B cell (primary cell): ENCODE data around the gene DNAH12. TPM values are rescaled to one million over a fixed set of nuclear protein-coding genes. Genes with fewer than 3 reads are reported as not detected.

Experiments
- ATAC-seq: fragments of 200-7000 bp; cut with Tn5 transposase; one replicate; pipeline ENCODE4 v1.10.0; 2021; ENCODE audit warnings: low read depth, mild to moderate bottlenecking, moderate number of reproducible peaks, moderate library complexity
- CTCF ChIA-PET: fragments of 350-600 bp; sonication (Branson Sonifier 250); formaldehyde crosslinking; loops from one replicate; lab custom pipeline; 2021; ENCODE audit warnings: antibody characterized with exemption, inconsistent platforms; lab: Charles Lee
- POLR2A ChIA-PET: fragments of 350-600 bp; sonication (Branson Sonifier 250); formaldehyde crosslinking; loops from one replicate; lab custom pipeline; 2021; ENCODE audit warnings: antibody characterized with exemption; lab: Charles Lee
- DNase-seq: peaks from one replicate; pipeline ENCODE4 v3.0.0; 2013
- H2AFZ ChIP-seq: 2 replicates; pipeline ENCODE4 v1.6.1; 2012; ENCODE audit warnings: mild to moderate bottlenecking, low read depth, low read length; ENCODE audit not compliant: insufficient read depth, poor library complexity, severe bottlenecking
- H3K27ac ChIP-seq, 2 donors: 1 replicate in 1 of 2; 2 replicates in 1 of 2; pipeline ENCODE4 v1.5.1; 2012 to 2013; ENCODE audit warnings: low read length in 2 of 2, mild to moderate bottlenecking in 2 of 2, moderate library complexity in 1 of 2
- H3K27me3 ChIP-seq, 4 experiments: fragments of 200-600 bp in 1 of 4; sonication (generic) in 1 of 4; replicated peaks in 1 of 4; 1 replicate in 2 of 4; 2 replicates in 2 of 4; pipeline versions ENCODE4 v1.6.1 to v1.7.0; 2013 to 2016; ENCODE audit warnings: low read length in 3 of 4, mild to moderate bottlenecking in 2 of 4, mixed read lengths in 1 of 4, moderate library complexity in 1 of 4; ENCODE audit not compliant: insufficient read depth in 4 of 4, control insufficient read depth in 3 of 4; ENCODE audit errors: control extremely low read depth in 1 of 4
- H3K36me3 ChIP-seq, 2 experiments: replicated peaks in 1 of 2; 1 replicate in 1 of 2; 2 replicates in 1 of 2; pipeline versions ENCODE4 v1.6.1 to v1.7.1; 2013; ENCODE audit warnings: low read length in 1 of 2; ENCODE audit not compliant: insufficient read depth in 2 of 2, control insufficient read depth in 1 of 2; ENCODE audit errors: control extremely low read depth in 1 of 2, extremely low read depth in 1 of 2
- H3K4me1 ChIP-seq, 2 donors: fragments of 200-600 bp in 1 of 2; sonication (generic) in 1 of 2; 1 replicate in 1 of 2; 2 replicates in 1 of 2; pipeline versions ENCODE4 v1.5.1 to v1.6.1; 2013 to 2017; ENCODE audit warnings: low read length in 2 of 2; ENCODE audit not compliant: control insufficient read depth in 2 of 2, insufficient read depth in 2 of 2
- H3K4me2 ChIP-seq: replicated peaks from 2 replicates; pipeline ENCODE3; 2012; ENCODE audit warnings: mild to moderate bottlenecking, low read depth, low read length; ENCODE audit not compliant: poor library complexity, severe bottlenecking
- H3K4me3 ChIP-seq, 5 experiments: fragments of 200-600 bp in 1 of 5; sonication (generic) in 1 of 5; 1 replicate in 3 of 5; 2 replicates in 2 of 5; pipeline versions ENCODE4 v1.5.1 to v1.7.0; 2011 to 2016; ENCODE audit warnings: low read length in 4 of 5, mild to moderate bottlenecking in 4 of 5, low read depth in 2 of 5, control low read depth in 1 of 5, moderate library complexity in 1 of 5; ENCODE audit not compliant: insufficient read depth in 1 of 5; ENCODE audit errors: control extremely low read depth in 1 of 5, extremely low read depth in 1 of 5
- H3K79me2 ChIP-seq: fragments of 200-600 bp; sonication (generic); one replicate; pipeline ENCODE4 v1.6.0; 2016; ENCODE audit warnings: low read length; ENCODE audit not compliant: control insufficient read depth, insufficient read depth
- H3K9ac ChIP-seq: fragments of 200-600 bp; sonication (generic); 2 replicates; pipeline ENCODE4 v1.6.1; 2017; ENCODE audit warnings: mild to moderate bottlenecking, low read length, moderate library complexity
- H3K9me3 ChIP-seq, 3 donors: one replicate each; pipeline versions ENCODE4 v1.6.1 to v1.7.1; 2013; ENCODE audit warnings: low read length in 2 of 3; ENCODE audit not compliant: control insufficient read depth in 2 of 3, insufficient read depth in 1 of 3; ENCODE audit errors: control extremely low read depth in 1 of 3
- H4K20me1 ChIP-seq: 2 replicates; pipeline ENCODE4 v1.6.0; 2012; ENCODE audit warnings: mild to moderate bottlenecking, low read length; ENCODE audit not compliant: insufficient read depth, control insufficient read depth, poor library complexity, severe bottlenecking
- H3K27ac Mint-ChIP-seq: one replicate; pipeline ENCODE4 v1.8.0; 2021; ENCODE audit warnings: mixed read lengths
- H3K27me3 Mint-ChIP-seq: one replicate; pipeline ENCODE4 v1.8.0; 2021; ENCODE audit warnings: mixed read lengths
- H3K4me1 Mint-ChIP-seq: one replicate; pipeline ENCODE4 v1.8.0; 2021; ENCODE audit warnings: mixed read lengths
- H3K4me3 Mint-ChIP-seq: one replicate; pipeline ENCODE4 v1.8.0; 2021; ENCODE audit warnings: mixed read lengths
- H3K9me3 Mint-ChIP-seq: one replicate; pipeline ENCODE4 v1.8.0; 2022; ENCODE audit warnings: mixed read lengths; ENCODE audit not compliant: insufficient read depth
- CTCF ChIP-seq: fragments of 200-600 bp; IDR thresholded peaks from one replicate; pipeline ENCODE4 v1.8.0; 2022; ENCODE audit warnings: antibody characterized with exemption, mild to moderate bottlenecking
- EZH2 ChIP-seq: IDR thresholded peaks from 2 replicates; pipeline ENCODE4 v1.6.1; 2012; ENCODE audit warnings: borderline replicate concordance, low read depth, mild to moderate bottlenecking, moderate library complexity, low read length; ENCODE audit not compliant: insufficient read depth, poor library complexity, severe bottlenecking
- WGBS: methylation state at CpG from one replicate; pipeline ENCODE4 v1.1.5; 2013; ENCODE audit warnings: missing lambda C conversion rate; ENCODE audit not compliant: insufficient coverage; 5-methylcytosine and 5-hydroxymethylcytosine counted together
- intact Hi-C: fragments of 100-400 bp; cut with micrococcal nuclease; formaldehyde crosslinking; loops from one replicate; pipeline ENCODE4 v1.10.0; 2022
- polyA minus RNA-seq: library from RNA; depleted of rRNA, polyadenylated mRNA; stranded (reverse); fragments of >200 nt; gene quantifications from 2 replicates; pipeline ENCODE4 v1.2.3, GENCODE V29; 2012
- polyA plus RNA-seq: library from polyadenylated mRNA; depleted of rRNA; stranded (reverse); fragments of >200 nt; gene quantifications from 2 replicates; pipeline ENCODE4 v1.2.3, GENCODE V29; 2012
- total RNA-seq, 2 donors: library from RNA; stranded (reverse); fragments of 120-200 nt in 1 of 2; gene quantifications; 1 replicate in 1 of 2; 2 replicates in 1 of 2; pipeline versions ENCODE4 v1.2.3 to v1.2.4, GENCODE V29; 2013 to 2022

DNAH12 gene
- 0.17 and 0.39 TPM in 2 replicates for total RNA-seq
- total RNA-seq (2013), result 0.47 TPM
- 0.09 TPM in 1 of 2 replicates, not detected in the other for polyA plus RNA-seq
- not detected in 2 replicates for polyA minus RNA-seq

- H3K27ac Mint-ChIP-seq, result no peak within 1 kb of the TSS
- H3K9me3 Mint-ChIP-seq, result no peaks in the 10 kb centered on the region
- TF ChIP-seq EZH2, result no peak
- no peak for TF ChIP-seq CTCF
- H3K79me2 ChIP-seq, result no peaks in the 10 kb centered on the region
- H3K27me3 ChIP-seq, result no peaks in the 10 kb centered on the region
- CTCF ChIA-PET, result no interaction called here
- peak within 1 kb of the TSS; percentile 64 for H3K4me3 Mint-ChIP-seq
- intact Hi-C loops, result no loop called here
- H3K36me3 ChIP-seq, result no peaks in the 10 kb centered on the region
- H3K4me1 Mint-ChIP-seq, result peaks cover 11% of the 10 kb centered on the region
- peak within 1 kb of the TSS; percentile 47 for H3K9ac ChIP-seq
- H3K27ac ChIP-seq, result no peak within 1 kb of the TSS
- peaks cover 11 to 14% of the 10 kb centered on the region in 2 donors for H3K4me1 ChIP-seq
- WGBS, result 11% methylated on average over 11 of the region's 20 CpGs
- no peaks in the 10 kb centered on the region for H3K27me3 Mint-ChIP-seq
- peak within 1 kb of the TSS in 3 of 5 experiments; percentile 17 to 39 (median 20) for H3K4me3 ChIP-seq
- H3K9me3 ChIP-seq, result no peaks in the 10 kb centered on the region
- DNase-seq (peak; percentile 41), ATAC-seq (no peak)
- POLR2A ChIA-PET, result no interaction called here
- no peaks in the 10 kb centered on the region for H4K20me1 ChIP-seq
- H3K4me2 ChIP-seq, result peak within 1 kb of the TSS; percentile 71
- H2AFZ ChIP-seq, result peak within 1 kb of the TSS; percentile 64
These were observed at the start of gene DNAH12 for GRCh38 chr3:57544181-57545125. DNAH12 (minus strand) TSS chr3:57544344; CDS start chr3:57542870, 1,474 bp downstream.
